Measurements from ENCODE around the gene RBM38.

- TF ChIP-seq CTCF (IDR thresholded peaks at IDR 0.05) (no peak; the same call in 1 of the 2 replicates), POLR2AphosphoS5 (IDR thresholded peaks at IDR 0.05; ENCODE audit: low read depth, low read length) (peak; percentile 39; the same call in 1 of the 2 replicates), REST (IDR thresholded peaks at IDR 0.05; ENCODE audit: insufficient read depth in 1 of 2, low read depth in 2 of 2, low read length in 1 of 2) (no peak), SIN3A (IDR thresholded peaks at IDR 0.05; ENCODE audit: borderline replicate concordance, insufficient read depth, low read depth, low read length) (no peak)
Observed at GRCh38 chr20:57388953-57389694, 2.1 kb upstream of the RBM38 start.

Data from Panc1 (cell line).